GM12873 (cell line): ENCODE measurements around the gene DHDDS.

Source experiments
- TF ChIP-seq, protein P1 (sequence below): IDR thresholded peaks from 2 replicates; pipeline ENCODE4 v1.5.1; 2012; ENCODE audit warnings: low read depth, mild to moderate bottlenecking, moderate library complexity, low read length, control low read depth; ENCODE audit not compliant: insufficient read depth; ENCODE audit errors: missing control alignments

DHDDS gene

DNA sequence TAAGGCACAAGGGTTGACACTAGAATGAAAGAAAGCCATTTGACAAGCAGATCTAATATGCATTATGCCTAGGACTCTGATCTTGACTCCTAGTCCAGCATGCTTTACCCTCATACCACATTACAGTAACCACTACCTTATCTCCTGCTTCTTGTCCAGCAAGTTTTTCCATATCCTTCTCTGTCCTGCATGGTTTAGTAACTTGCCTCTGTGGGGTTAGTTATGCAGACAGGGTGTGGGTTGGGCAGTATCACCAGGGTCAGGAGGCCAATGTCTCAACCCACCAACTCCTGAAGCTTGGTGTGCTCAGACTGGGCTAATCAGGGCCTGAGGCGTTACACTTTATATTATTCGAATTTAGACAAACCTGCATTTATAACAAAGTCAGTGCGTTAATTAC, 18.8 kb downstream of the DHDDS start:
- TF ChIP-seq, protein P1, sequence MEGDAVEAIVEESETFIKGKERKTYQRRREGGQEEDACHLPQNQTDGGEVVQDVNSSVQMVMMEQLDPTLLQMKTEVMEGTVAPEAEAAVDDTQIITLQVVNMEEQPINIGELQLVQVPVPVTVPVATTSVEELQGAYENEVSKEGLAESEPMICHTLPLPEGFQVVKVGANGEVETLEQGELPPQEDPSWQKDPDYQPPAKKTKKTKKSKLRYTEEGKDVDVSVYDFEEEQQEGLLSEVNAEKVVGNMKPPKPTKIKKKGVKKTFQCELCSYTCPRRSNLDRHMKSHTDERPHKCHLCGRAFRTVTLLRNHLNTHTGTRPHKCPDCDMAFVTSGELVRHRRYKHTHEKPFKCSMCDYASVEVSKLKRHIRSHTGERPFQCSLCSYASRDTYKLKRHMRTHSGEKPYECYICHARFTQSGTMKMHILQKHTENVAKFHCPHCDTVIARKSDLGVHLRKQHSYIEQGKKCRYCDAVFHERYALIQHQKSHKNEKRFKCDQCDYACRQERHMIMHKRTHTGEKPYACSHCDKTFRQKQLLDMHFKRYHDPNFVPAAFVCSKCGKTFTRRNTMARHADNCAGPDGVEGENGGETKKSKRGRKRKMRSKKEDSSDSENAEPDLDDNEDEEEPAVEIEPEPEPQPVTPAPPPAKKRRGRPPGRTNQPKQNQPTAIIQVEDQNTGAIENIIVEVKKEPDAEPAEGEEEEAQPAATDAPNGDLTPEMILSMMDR, result no peak

- TF ChIP-seq, protein P1, result no peak
These were observed 20.5 kb downstream of the DHDDS start for GRCh38 chr1:26452459-26453183.

DNA sequence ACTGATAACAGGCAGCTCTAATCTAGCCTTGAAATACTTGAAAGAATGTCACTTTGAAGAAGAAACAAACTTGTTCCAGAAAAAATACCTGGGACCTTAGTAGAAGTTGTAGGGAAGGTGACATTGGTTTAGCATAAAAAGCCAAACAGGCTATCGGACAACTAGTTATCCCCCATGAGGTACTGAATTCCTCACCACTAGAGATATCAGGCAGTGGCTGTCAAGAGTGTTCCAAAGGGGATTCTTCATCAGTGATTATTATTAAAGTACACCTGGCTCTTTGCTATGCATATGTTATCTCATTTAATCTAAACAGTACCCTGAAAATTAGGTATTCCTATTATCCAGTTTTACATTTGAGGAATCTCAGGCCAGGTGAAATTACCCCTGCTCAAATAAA, 27.0 kb downstream of the DHDDS start:
- TF ChIP-seq, protein P1, result no peak

- TF ChIP-seq, protein P1, result no peak
These were observed 27.5 kb downstream of the DHDDS start for GRCh38 chr1:26459573-26460031.

DNA sequence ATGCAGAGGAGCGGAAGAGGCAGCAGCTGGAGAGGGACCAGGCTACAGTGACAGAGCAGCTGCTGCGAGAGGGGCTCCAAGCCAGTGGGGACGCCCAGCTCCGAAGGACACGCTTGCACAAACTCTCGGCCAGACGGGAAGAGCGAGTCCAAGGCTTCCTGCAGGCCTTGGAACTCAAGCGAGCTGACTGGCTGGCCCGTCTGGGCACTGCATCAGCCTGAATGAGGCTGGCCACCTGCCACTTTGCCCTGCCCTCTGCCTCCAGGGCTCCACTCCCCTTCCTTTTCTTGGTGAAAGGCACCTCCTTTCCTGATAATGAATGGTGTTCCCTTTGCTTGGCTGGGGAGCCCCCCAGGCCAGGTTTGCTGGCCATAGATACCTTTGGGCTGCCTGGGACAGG, 36.8 kb downstream of the DHDDS start:
- TF ChIP-seq, protein P1, result no peak

- TF ChIP-seq, protein P1, result no peak
These were observed 37.4 kb downstream of the DHDDS start for GRCh38 chr1:26469558-26469957.

DNA sequence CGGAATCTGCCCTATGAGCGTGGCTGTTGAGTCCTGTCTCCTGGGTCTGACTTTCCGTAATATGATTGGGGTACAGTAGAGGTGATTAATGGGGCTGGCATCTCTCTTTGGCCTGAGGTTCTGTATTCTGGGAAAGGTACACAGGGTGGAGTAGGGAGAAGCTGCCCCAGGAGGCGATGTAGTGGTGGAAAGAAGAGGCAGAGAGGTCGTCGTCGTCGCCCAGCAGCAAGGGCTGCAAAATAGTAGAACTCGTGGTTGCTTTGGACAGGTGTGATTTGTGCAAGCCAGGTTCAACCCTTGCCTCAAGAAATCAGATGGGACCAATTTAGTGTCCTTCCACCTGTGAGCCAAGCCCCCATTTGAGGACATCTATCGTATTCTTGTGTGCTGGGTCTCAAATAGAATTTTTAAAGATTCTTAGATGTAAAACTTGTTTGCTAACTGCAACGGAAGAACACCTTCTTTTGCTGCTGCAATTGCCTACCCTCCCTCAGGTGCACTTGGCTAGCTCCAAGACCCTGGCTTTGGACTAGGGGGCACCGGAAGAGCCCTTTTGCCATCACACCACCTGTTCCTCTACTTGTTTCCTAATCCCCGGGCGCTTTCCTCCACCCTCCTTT, 38.9 kb downstream of the DHDDS start:
- TF ChIP-seq, protein P1, result no peak
